GM06990 (cell line): Measurements from ENCODE around the gene KREMEN2.

Experiments used
- DNase-seq: peaks from one replicate; pipeline ENCODE4 v3.0.0-alpha.2; 2011; ENCODE audit not compliant: insufficient read length; ENCODE audit errors: extremely low read depth
- H3K27me3 ChIP-seq: replicated peaks from 2 replicates; pipeline ENCODE4 v1.6.0; 2011; ENCODE audit warnings: low read length; ENCODE audit not compliant: control insufficient read depth, insufficient read depth
- H3K36me3 ChIP-seq: 2 replicates; pipeline ENCODE4 v1.5.1; 2011; ENCODE audit warnings: low read length; ENCODE audit not compliant: control insufficient read depth, insufficient read depth
- H3K4me3 ChIP-seq: replicated peaks from 2 replicates; pipeline ENCODE4 v1.5.1; 2011; ENCODE audit warnings: low read depth, mild to moderate bottlenecking, control low read depth, low read length
- CTCF ChIP-seq: IDR thresholded peaks from 2 replicates; pipeline ENCODE4 v1.5.1; 2011; ENCODE audit warnings: low read length, control low read depth, mild to moderate bottlenecking, inconsistent platforms; ENCODE audit not compliant: insufficient read depth, poor library complexity, severe bottlenecking

Gene KREMEN2

GRCh38 chr16:3007059-3007956 lies 43.2 kb downstream of the KREMEN2 start:
- no peaks in the 10 kb centered on the region; the same call in none of the 2 replicates for H3K27me3 ChIP-seq
- H3K4me3 ChIP-seq = no peak overlapping the region
- TF ChIP-seq CTCF = no peak
- DNase-seq = no peak
- no peaks in the 10 kb centered on the region for H3K36me3 ChIP-seq

DNA sequence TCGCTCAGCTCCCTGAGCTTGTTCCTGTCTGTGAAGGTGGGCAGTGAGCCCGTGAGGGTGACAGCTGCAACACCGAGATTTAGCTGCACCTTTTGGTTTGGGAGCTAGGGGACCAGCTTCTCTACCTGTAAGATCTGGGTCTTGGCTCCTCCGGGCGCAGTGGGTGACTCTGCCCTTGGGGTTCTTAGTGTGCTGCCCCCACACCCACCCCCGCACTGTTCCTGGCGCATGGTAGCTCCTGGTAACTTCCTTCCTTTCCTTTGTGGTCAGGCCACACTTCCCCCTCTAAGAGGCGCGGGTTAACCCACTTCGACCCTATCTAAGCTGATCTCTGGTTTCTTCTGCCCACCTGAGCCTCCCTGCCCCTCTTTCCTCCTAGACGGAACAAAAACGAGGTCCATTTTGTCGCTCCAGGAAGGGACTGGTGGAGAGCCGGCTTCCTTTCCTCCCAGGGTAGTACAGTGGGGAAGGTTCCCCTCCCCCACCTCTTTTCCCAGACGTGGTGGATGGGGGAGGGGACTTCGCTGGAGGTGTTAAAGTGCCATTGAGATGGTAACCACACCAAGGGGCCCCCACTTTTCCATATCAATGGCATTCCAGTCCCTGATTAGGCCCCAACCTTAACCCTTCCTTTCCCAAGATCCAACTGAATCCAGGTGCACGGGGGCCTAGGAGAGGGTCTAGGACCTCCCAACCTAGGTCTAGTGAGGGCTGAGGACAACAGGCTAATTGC lies 44.0 kb downstream of the KREMEN2 start:
- H3K36me3 ChIP-seq = no peaks in the 10 kb centered on the region
- no peak for TF ChIP-seq CTCF
- no peak for DNase-seq
- H3K27me3 ChIP-seq = no peaks in the 10 kb centered on the region; the same call in none of the 2 replicates
- no peak overlapping the region for H3K4me3 ChIP-seq

GRCh38 chr16:3008690-3009037 lies 44.6 kb downstream of the KREMEN2 start:
- Histone ChIP-seq H3K4me3 (no peak overlapping the region), H3K36me3 (no peaks in the 10 kb centered on the region), H3K27me3 (no peaks in the 10 kb centered on the region; the same call in none of the 2 replicates)
- no peak for TF ChIP-seq CTCF
- no peak for DNase-seq

GRCh38 chr16:3009568-3010390 lies 45.7 kb downstream of the KREMEN2 start:
- Histone ChIP-seq H3K36me3 (no peaks in the 10 kb centered on the region), H3K27me3 (no peaks in the 10 kb centered on the region; the same call in none of the 2 replicates), H3K4me3 (no peak overlapping the region)
- DNase-seq = no peak
- TF ChIP-seq CTCF = no peak

DNA sequence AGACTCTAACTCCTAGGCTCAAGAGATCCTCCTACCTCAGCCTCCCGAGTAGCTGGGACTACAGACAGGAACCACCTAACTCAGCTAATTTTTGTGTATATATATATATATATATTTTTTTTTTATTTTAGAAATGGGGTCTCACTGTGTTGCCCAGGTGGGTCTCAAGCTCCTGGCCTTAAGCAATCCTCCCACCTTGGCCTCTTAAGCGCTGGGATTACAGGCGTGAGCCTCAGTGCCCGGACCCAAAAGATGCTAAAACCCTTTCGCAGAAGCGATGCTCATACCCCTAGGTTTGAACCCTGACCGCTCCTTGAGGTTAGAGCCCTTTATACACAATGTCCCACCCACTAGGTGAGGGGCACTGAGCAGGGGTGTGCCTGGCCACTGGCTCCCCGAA lies 46.4 kb downstream of the KREMEN2 start:
- H3K4me3 ChIP-seq = no peak overlapping the region
- DNase-seq = no peak
- no peak for TF ChIP-seq CTCF
- no peaks in the 10 kb centered on the region for H3K36me3 ChIP-seq
- no peaks in the 10 kb centered on the region; the same call in none of the 2 replicates for H3K27me3 ChIP-seq
